ENCODE data around the gene LSAMP. TPM values are rescaled to one million over a fixed set of nuclear protein-coding genes. Genes with fewer than 3 reads are reported as not detected.

The LSAMP gene
- total RNA-seq, 1 experiment from 2014 or later = 0.90 TPM

- peaks cover 6 to 16% of the 10 kb centered on the region in 2 experiments for H3K4me1 Mint-ChIP-seq
- H2BK120ac ChIP-seq (ENCODE audit: low read depth, low read length, poor library complexity, severe bottlenecking) = no peak overlapping the region
- H4K5ac ChIP-seq (ENCODE audit: insufficient read length, low read depth, low read length) = no peak overlapping the region
- no peak overlapping the region for H2BK20ac ChIP-seq (ENCODE audit: low read depth, low read length, poor library complexity, severe bottlenecking)
- no peak overlapping the region for H4K8ac ChIP-seq (replicated peaks; ENCODE audit: insufficient read length, low read depth, low read length)
- no peaks in the 10 kb centered on the region for H4K20me1 ChIP-seq (ENCODE audit: control insufficient read depth, insufficient read depth, insufficient read length)
- no peaks in the 10 kb centered on the region for H3K9me3 Mint-ChIP-seq
- no peak overlapping the region for H2AFZ ChIP-seq (ENCODE audit: low read length)
- H3K27ac ChIP-seq (ENCODE audit: insufficient read length, low read depth, low read length) = no peak overlapping the region
- no peaks in the 10 kb centered on the region for H3K79me2 ChIP-seq (ENCODE audit: insufficient read depth, low read length)
- H3K36me3 Mint-ChIP-seq (ENCODE audit: insufficient read depth in 1 of 3, low read depth in 3 of 3) = no peaks in the 10 kb centered on the region
- no peak overlapping the region for H2BK5ac ChIP-seq (ENCODE audit: insufficient read length, low read length)
- no peak overlapping the region for H3K27ac Mint-ChIP-seq
- no peak overlapping the region for H3K56ac ChIP-seq (ENCODE audit: insufficient read length, low read depth, low read length)
- no peak overlapping the region for H3K23ac ChIP-seq (ENCODE audit: insufficient read length, low read depth, low read length)
- H3K79me1 ChIP-seq (ENCODE audit: insufficient read depth, low read depth, low read length, poor library complexity, severe bottlenecking) = no peaks in the 10 kb centered on the region
- H2BK12ac ChIP-seq (ENCODE audit: insufficient read length, low read depth, low read length) = no peak overlapping the region
- H3K4me2 ChIP-seq (ENCODE audit: insufficient read depth, insufficient read length, low read length) = no peak overlapping the region
- H3K4me1 ChIP-seq (ENCODE audit: insufficient read depth, low read length) = no peaks in the 10 kb centered on the region
- no peak for DNase-seq
- no peak overlapping the region for H2BK15ac ChIP-seq (ENCODE audit: low read depth, low read length)
- H3K27me3 ChIP-seq (ENCODE audit: insufficient read depth, low read length) = no peaks in the 10 kb centered on the region
- no peak overlapping the region for H3K4me3 Mint-ChIP-seq
- no peak overlapping the region for H4K91ac ChIP-seq (ENCODE audit: insufficient read length, low read depth, low read length)
- H2AK5ac ChIP-seq (ENCODE audit: insufficient read length, low read length) = no peak overlapping the region
- no peaks in the 10 kb centered on the region for H3K27me3 Mint-ChIP-seq (ENCODE audit: low read depth)
- TF ChIP-seq, protein P1, sequence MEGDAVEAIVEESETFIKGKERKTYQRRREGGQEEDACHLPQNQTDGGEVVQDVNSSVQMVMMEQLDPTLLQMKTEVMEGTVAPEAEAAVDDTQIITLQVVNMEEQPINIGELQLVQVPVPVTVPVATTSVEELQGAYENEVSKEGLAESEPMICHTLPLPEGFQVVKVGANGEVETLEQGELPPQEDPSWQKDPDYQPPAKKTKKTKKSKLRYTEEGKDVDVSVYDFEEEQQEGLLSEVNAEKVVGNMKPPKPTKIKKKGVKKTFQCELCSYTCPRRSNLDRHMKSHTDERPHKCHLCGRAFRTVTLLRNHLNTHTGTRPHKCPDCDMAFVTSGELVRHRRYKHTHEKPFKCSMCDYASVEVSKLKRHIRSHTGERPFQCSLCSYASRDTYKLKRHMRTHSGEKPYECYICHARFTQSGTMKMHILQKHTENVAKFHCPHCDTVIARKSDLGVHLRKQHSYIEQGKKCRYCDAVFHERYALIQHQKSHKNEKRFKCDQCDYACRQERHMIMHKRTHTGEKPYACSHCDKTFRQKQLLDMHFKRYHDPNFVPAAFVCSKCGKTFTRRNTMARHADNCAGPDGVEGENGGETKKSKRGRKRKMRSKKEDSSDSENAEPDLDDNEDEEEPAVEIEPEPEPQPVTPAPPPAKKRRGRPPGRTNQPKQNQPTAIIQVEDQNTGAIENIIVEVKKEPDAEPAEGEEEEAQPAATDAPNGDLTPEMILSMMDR (conservative IDR thresholded peaks at IDR 0.05) = no peak
- H3K23me2 ChIP-seq (ENCODE audit: insufficient read length, low read depth, low read length, poor library complexity, severe bottlenecking) = no peaks in the 10 kb centered on the region
- no CpG with 5 or more reads among the region's 2 CpGs for WGBS (ENCODE audit: extremely low coverage, insufficient read length, low lambda C conversion rate)
- no peak overlapping the region for H3T11ph ChIP-seq (ENCODE audit: low read length)
- H3K4ac ChIP-seq (ENCODE audit: low read depth, low read length) = no peak overlapping the region
- no peak overlapping the region for H3K9ac ChIP-seq (ENCODE audit: extremely low read depth, insufficient read length, low read length)
- no peak overlapping the region for H3K14ac ChIP-seq (ENCODE audit: insufficient read depth, low read length)
- H3K9me3 ChIP-seq (ENCODE audit: control insufficient read depth, low read depth, low read length) = no peaks in the 10 kb centered on the region
- H3K18ac ChIP-seq (ENCODE audit: insufficient read length, low read depth, low read length) = no peak overlapping the region
Measured at GRCh38 chr3:116164039-116164438, 281.2 kb downstream of the LSAMP start.
